Kidney (tissue), 14 donors: ENCODE data around the gene DPH2. TPM values are rescaled to one million over a fixed set of nuclear protein-coding genes. Genes with fewer than 3 reads are reported as not detected.

Experiments used
- DNase-seq, 5 donors: peaks; one replicate each; pipeline ENCODE4 v3.0.0-alpha.2; 2013 to 2020
- FAIRE-seq: peaks from 2 replicates; lab custom pipeline; 2012; peaks lifted over from hg19 to GRCh38; lab: Jason Lieb, UNC
- H3K27ac ChIP-seq, 2 donors: one replicate each; pipeline ENCODE4 v1.7.0; 2013; ENCODE audit warnings: low read depth in 2 of 2, low read length in 2 of 2, inconsistent platforms in 1 of 2
- H3K27me3 ChIP-seq: one replicate; pipeline ENCODE4 v1.7.1; 2013; ENCODE audit warnings: low read length, inconsistent platforms; ENCODE audit not compliant: control insufficient read depth, insufficient read depth
- H3K36me3 ChIP-seq, 3 donors: one replicate each; pipeline versions ENCODE4 v1.7.0 to v1.7.1; 2013; ENCODE audit warnings: low read length in 3 of 3, control low read depth in 1 of 3, inconsistent platforms in 1 of 3; ENCODE audit not compliant: insufficient read depth in 3 of 3, control insufficient read depth in 2 of 3
- H3K4me1 ChIP-seq, 3 donors: one replicate each; pipeline versions ENCODE4 v1.7.0 to v1.7.1; 2013; ENCODE audit warnings: low read length in 3 of 3, inconsistent platforms in 1 of 3, low read depth in 1 of 3; ENCODE audit not compliant: control insufficient read depth in 2 of 3, insufficient read depth in 2 of 3
- H3K4me3 ChIP-seq, 3 donors: one replicate each; pipeline versions ENCODE4 v1.7.0 to v1.8.1; 2013; ENCODE audit warnings: low read length in 3 of 3, control low read depth in 1 of 3, inconsistent platforms in 1 of 3
- H3K9ac ChIP-seq, 3 donors: one replicate each; pipeline versions ENCODE4 v1.7.0 to v1.7.1; 2013; ENCODE audit warnings: low read length in 3 of 3, control low read depth in 1 of 3, inconsistent platforms in 1 of 3
- H3K9me3 ChIP-seq, 3 donors: one replicate each; pipeline versions ENCODE4 v1.7.0 to v1.7.1; 2013; ENCODE audit warnings: low read length in 3 of 3, control low read depth in 1 of 3, inconsistent platforms in 1 of 3; ENCODE audit not compliant: control insufficient read depth in 2 of 3, insufficient read depth in 1 of 3
- intact Hi-C: fragments of 100-400 bp; cut with DNase I; formaldehyde crosslinking; loops from one replicate; pipeline ENCODE4 v1.11.1; 2022
- polyA plus RNA-seq: library from polyadenylated mRNA; stranded (reverse); fragments of 350-450 nt; fragmentation: Illumina TruSeq; extraction: RNeasy Lipid Tissue Mini Kit (QIAGEN cat#74804); gene quantifications from one replicate; pipeline ENCODE4 v1.2.3, GENCODE V29; 2014; ENCODE audit warnings: low read depth, low replicate concordance; ENCODE audit not compliant: insufficient read depth
- total RNA-seq: library from RNA; stranded (reverse); fragmentation: NEBNext Ultra II Directional; extraction: Animal tissue kit (Norgen Biotek cat#: 25700); gene quantifications from one replicate; pipeline ENCODE4 v1.2.1, GENCODE V29; 2021
- TF ChIP-seq, protein P1 (sequence below): IDR thresholded peaks from 3 replicates; pipeline ENCODE4 v1.5.1; 2012; ENCODE audit warnings: mild to moderate bottlenecking, moderate library complexity, borderline replicate concordance; ENCODE audit not compliant: insufficient read depth; ENCODE audit errors: extremely low read depth
- donor health status: control.
- donor health status: control.
- donor health status: control.
- donor health status: control.
- donor health status: control.
- donor health status: DM: yes; HTN: yes; CAD: no.
- donor health status: Normal renal cell carcinoma (clear cell type).

Gene DPH2
- total and polyA plus RNA-seq, 2 donors from 2014 or later = 15.9 to 24.0 TPM

DNA sequence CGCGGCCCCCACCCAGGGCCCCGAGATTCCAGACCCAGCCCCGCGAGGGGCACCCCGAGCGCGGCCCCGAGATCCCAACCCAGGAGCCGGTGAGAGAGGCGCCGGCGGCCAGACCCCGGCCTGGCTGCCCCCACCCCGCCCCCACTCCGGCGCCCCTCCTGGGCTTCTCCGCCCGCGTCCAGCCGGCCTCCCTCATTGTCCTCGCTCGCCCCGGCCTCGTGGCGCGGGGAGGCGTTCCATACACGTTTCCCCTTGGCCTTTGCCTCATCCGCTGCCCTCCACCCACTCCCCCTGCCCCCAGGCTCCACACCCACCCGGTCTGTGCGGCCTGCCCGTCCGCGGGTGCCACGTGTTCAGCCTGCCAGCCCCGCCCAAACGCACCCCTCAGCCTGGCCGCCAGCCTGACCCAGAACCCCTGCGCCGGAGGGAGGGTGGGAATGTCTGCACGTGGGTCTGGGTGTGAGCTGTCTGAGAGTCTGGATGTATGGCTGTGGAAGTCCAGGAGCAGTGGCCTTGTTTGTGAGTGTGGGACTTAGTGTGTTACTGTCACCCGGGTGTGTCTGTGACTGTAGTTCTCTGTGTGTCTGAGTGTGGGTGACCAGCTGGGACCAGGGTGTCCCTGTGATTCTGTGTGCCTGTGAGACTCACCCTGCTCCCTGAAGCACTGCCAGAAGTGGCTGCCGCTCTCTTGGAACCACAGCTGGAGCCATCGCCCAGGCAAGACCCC, 9.9 kb downstream of the DPH2 start:
- H3K9me3 ChIP-seq = no peaks in the 10 kb centered on the region
- TF ChIP-seq, protein P1, sequence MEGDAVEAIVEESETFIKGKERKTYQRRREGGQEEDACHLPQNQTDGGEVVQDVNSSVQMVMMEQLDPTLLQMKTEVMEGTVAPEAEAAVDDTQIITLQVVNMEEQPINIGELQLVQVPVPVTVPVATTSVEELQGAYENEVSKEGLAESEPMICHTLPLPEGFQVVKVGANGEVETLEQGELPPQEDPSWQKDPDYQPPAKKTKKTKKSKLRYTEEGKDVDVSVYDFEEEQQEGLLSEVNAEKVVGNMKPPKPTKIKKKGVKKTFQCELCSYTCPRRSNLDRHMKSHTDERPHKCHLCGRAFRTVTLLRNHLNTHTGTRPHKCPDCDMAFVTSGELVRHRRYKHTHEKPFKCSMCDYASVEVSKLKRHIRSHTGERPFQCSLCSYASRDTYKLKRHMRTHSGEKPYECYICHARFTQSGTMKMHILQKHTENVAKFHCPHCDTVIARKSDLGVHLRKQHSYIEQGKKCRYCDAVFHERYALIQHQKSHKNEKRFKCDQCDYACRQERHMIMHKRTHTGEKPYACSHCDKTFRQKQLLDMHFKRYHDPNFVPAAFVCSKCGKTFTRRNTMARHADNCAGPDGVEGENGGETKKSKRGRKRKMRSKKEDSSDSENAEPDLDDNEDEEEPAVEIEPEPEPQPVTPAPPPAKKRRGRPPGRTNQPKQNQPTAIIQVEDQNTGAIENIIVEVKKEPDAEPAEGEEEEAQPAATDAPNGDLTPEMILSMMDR = no peak
- peaks cover 0 to 30% (median 7%) of the 10 kb centered on the region in 3 donors for H3K4me1 ChIP-seq
- no peak overlapping the region for H3K27ac ChIP-seq
- no peak for FAIRE-seq
- peak overlapping the region in 2 of 3 donors; percentile 3 to 46 for H3K9ac ChIP-seq
- no peaks in the 10 kb centered on the region for H3K27me3 ChIP-seq
- H3K4me3 ChIP-seq = peak overlapping the region; percentile 28 to 49 (median 40)
- intact Hi-C loops = no loop called here
- DNase-seq = peak in 4 of 5 donors; percentile 34 to 84 (median 47)
- H3K36me3 ChIP-seq = peaks cover 4 to 26% (median 5%) of the 10 kb centered on the region in 3 donors

DNA sequence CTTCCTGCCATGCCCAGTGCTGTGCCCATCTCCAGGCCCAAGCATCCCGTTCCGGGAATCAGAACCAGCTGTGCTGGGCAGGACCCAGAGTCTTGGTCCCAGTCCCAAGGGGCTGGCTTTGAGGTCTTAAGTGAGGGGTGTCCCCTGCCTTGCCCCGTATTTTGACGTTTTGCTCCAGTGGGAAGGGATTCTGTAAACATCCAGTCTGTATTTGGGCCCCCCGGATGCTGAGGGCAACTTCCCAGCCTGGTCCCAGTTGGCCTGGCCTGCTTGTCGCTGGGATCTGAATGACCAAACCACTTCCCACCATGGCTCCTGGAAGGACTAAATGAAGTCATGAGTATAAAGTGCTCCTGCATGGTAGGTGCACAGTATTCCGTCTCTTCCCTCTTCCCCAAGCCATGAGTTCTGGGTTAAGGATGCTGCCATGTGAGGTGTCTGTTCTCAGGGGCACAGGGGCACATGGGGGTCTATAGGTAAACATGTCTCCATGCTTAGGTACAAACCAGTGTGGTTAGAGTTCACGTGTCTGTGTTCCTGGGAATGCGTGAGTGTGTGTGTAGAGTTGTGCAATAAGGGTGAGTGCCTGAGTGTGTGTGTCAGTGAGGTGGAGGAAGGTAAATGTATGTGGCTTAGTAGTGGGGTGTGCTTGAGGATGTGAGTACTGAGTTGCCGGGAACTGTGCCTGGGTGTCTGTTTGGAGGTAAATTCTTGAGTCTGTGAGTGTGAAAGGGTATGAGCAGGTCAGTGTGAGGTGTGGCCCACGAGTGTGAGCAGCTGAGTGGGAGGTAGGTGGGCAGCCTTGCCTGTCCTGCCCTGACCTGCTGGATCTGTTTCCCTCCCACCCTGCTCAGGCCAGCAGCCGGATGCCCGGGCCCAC, 10.7 kb downstream of the DPH2 start:
- FAIRE-seq (no peak), DNase-seq (peak in 1 of 5 donors; percentile 72)
- Histone ChIP-seq H3K4me1 (peaks cover 0 to 30% (median 7%) of the 10 kb centered on the region in 3 donors), H3K4me3 (peak overlapping the region; percentile 28 to 49 (median 40)), H3K36me3 (peaks cover 4 to 26% (median 5%) of the 10 kb centered on the region in 3 donors), H3K9me3 (no peaks in the 10 kb centered on the region), H3K9ac (peak overlapping the region in 1 of 3 donors; percentile 46), H3K27me3 (no peaks in the 10 kb centered on the region), H3K27ac (no peak overlapping the region)
- TF ChIP-seq, protein P1 = no peak
- intact Hi-C loops = no loop called here

DNA sequence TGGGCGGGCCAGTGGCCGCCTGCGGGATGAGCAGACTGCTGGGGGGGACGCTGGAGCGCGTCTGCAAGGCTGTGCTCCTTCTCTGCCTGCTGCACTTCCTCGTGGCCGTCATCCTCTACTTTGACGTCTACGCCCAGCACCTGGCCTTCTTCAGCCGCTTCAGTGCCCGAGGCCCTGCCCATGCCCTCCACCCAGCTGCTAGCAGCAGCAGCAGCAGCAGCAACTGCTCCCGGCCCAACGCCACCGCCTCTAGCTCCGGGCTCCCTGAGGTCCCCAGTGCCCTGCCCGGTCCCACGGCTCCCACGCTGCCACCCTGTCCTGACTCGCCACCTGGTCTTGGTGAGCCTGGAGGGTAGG, 11.3 kb downstream of the DPH2 start:
- TF ChIP-seq, protein P1 = no peak
- H3K27ac ChIP-seq = no peak overlapping the region
- no peaks in the 10 kb centered on the region for H3K9me3 ChIP-seq
- no peaks in the 10 kb centered on the region for H3K27me3 ChIP-seq
- H3K4me3 ChIP-seq = no peak overlapping the region
- H3K9ac ChIP-seq = no peak overlapping the region
- peaks cover 5 to 29% (median 6%) of the 10 kb centered on the region in 3 donors for H3K36me3 ChIP-seq
- intact Hi-C loops = no loop called here
- no peak for FAIRE-seq
- DNase-seq = peak in 2 of 5 donors; percentile 35 to 64
- H3K4me1 ChIP-seq = peaks cover 0 to 23% (median 7%) of the 10 kb centered on the region in 3 donors
